Prostate gland (tissue), 2 donors: ENCODE measurements around the gene SAP30BP. TPM values are rescaled to one million over a fixed set of nuclear protein-coding genes. Genes with fewer than 3 reads are reported as not detected.

Experiments
- DNase-seq: peaks from one replicate; pipeline ENCODE4 v3.0.0-alpha.2; 2019; ENCODE audit warnings: low spot score
- H3K27ac ChIP-seq, 2 donors: fragments of 200-600 bp; sonication (generic); 2 replicates each; pipeline ENCODE4 v1.5.1; 2017 to 2019
- H3K27me3 ChIP-seq: fragments of 200-600 bp; sonication (generic); replicated peaks from 2 replicates; pipeline ENCODE4 v1.5.1; 2019; ENCODE audit not compliant: insufficient read depth
- H3K36me3 ChIP-seq, 2 donors: fragments of 200-600 bp; sonication (generic); 1 replicate in 1 of 2; 2 replicates in 1 of 2; pipeline versions ENCODE4 v1.5.1 to v1.8.1; 2017 to 2019
- H3K4me1 ChIP-seq: fragments of 200-600 bp; sonication (generic); replicated peaks from 2 replicates; pipeline ENCODE4 v1.5.1; 2019
- H3K4me3 ChIP-seq, 2 donors: fragments of 200-600 bp; sonication (generic); 2 replicates each; pipeline ENCODE4 v1.5.1; 2017 to 2019
- H3K9me3 ChIP-seq: fragments of 200-600 bp; sonication (generic); 2 replicates; pipeline ENCODE4 v1.5.1; 2017
- CTCF ChIP-seq, 4 experiments: fragments of 200-600 bp in 2 of 4; fragments of 450-650 bp in 2 of 4; sonication (generic) in 2 of 4; IDR thresholded peaks; 1 replicate in 3 of 4; 2 replicates in 1 of 4; pipeline ENCODE4 v1.5.1; 2016 to 2019; ENCODE audit warnings: antibody characterized with exemption in 4 of 4, mild to moderate bottlenecking in 2 of 4, moderate library complexity in 2 of 4
- POLR2A ChIP-seq: fragments of 450-650 bp; IDR thresholded peaks from one replicate; pipeline ENCODE4 v1.6.1; 2016; ENCODE audit warnings: antibody characterized with exemption, mild to moderate bottlenecking
- POLR2AphosphoS5 ChIP-seq: sonication (generic); formaldehyde crosslinking; IDR thresholded peaks from one replicate; pipeline ENCODE4 v1.6.1; 2017; ENCODE audit warnings: antibody characterized with exemption
- WGBS: methylation state at CpG from one replicate; pipeline ENCODE4 v1.1.5; 2018; 5-methylcytosine and 5-hydroxymethylcytosine counted together
- intact Hi-C: fragments of 100-400 bp; cut with DNase I; formaldehyde crosslinking; loops from one replicate; pipeline ENCODE4 v1.14.2; 2022
- total RNA-seq, 2 donors: library from RNA; depleted of rRNA; stranded (reverse); fragments of >200 nt; gene quantifications; one replicate each; pipeline ENCODE4 v1.1.0, GENCODE V29; 2016

Gene SAP30BP
- total RNA-seq, 2 donors from 2014 or later = 50.4 to 72.3 TPM

GRCh38 chr17:75622076-75622475 is 45.1 kb upstream of the SAP30BP start:
- no peak overlapping the region for H3K4me3 ChIP-seq
- H3K27ac ChIP-seq = no peak overlapping the region
- intact Hi-C loops = no loop called here
- no peak for DNase-seq
- no peaks in the 10 kb centered on the region for H3K27me3 ChIP-seq
- no peaks in the 10 kb centered on the region for H3K4me1 ChIP-seq
- no peaks in the 10 kb centered on the region for H3K9me3 ChIP-seq
- no peak for TF ChIP-seq POLR2A
- no peak for TF ChIP-seq POLR2AphosphoS5
- no peak for TF ChIP-seq CTCF (IDR thresholded peaks at IDR 0.05)
- peaks cover 0 to 3% of the 10 kb centered on the region in 2 donors for H3K36me3 ChIP-seq
- WGBS = 84% methylated on average over 8 of the region's 8 CpGs

- Histone ChIP-seq H3K4me1 (no peaks in the 10 kb centered on the region), H3K9me3 (no peaks in the 10 kb centered on the region), H3K27ac (no peak overlapping the region), H3K36me3 (peaks cover 0 to 3% of the 10 kb centered on the region in 2 donors), H3K4me3 (no peak overlapping the region), H3K27me3 (no peaks in the 10 kb centered on the region)
- intact Hi-C loops = no loop called here
- TF ChIP-seq POLR2A = no peak
- no peak for TF ChIP-seq CTCF (IDR thresholded peaks at IDR 0.05)
- no peak for TF ChIP-seq POLR2AphosphoS5
- DNase-seq = no peak
- WGBS = 88% methylated on average over 15 of the region's 15 CpGs
These were observed 44.3 kb upstream of the SAP30BP start for GRCh38 chr17:75622771-75623273.

- Histone ChIP-seq H3K9me3 (no peaks in the 10 kb centered on the region), H3K27ac (no peak overlapping the region), H3K4me1 (no peaks in the 10 kb centered on the region), H3K27me3 (no peaks in the 10 kb centered on the region), H3K4me3 (no peak overlapping the region), H3K36me3 (peaks cover 0 to 3% of the 10 kb centered on the region in 2 donors)
- intact Hi-C loops = no loop called here
- DNase-seq = no peak
- WGBS = 84% methylated on average over 9 of the region's 9 CpGs
- no peak for TF ChIP-seq CTCF (IDR thresholded peaks at IDR 0.05)
- TF ChIP-seq POLR2A = no peak
- TF ChIP-seq POLR2AphosphoS5 = no peak
These were observed 43.8 kb upstream of the SAP30BP start for GRCh38 chr17:75623386-75623785.

- Histone ChIP-seq H3K36me3 (peaks cover 0 to 3% of the 10 kb centered on the region in 2 donors), H3K9me3 (no peaks in the 10 kb centered on the region), H3K4me3 (no peak overlapping the region), H3K4me1 (no peaks in the 10 kb centered on the region), H3K27ac (no peak overlapping the region), H3K27me3 (no peaks in the 10 kb centered on the region)
- intact Hi-C loops = no loop called here
- no peak for DNase-seq
- 89% methylated on average over 12 of the region's 12 CpGs for WGBS
- TF ChIP-seq CTCF (IDR thresholded peaks at IDR 0.05) (no peak), POLR2AphosphoS5 (no peak), POLR2A (no peak)
These were observed 43.1 kb upstream of the SAP30BP start for GRCh38 chr17:75624021-75624420.

GRCh38 chr17:75624714-75625345 is 42.3 kb upstream of the SAP30BP start:
- no peak overlapping the region for H3K27ac ChIP-seq
- no peak overlapping the region for H3K4me3 ChIP-seq
- DNase-seq = no peak
- H3K27me3 ChIP-seq = no peaks in the 10 kb centered on the region
- no peaks in the 10 kb centered on the region for H3K9me3 ChIP-seq
- H3K36me3 ChIP-seq = peaks cover 0 to 3% of the 10 kb centered on the region in 2 donors
- intact Hi-C loops = no loop called here
- H3K4me1 ChIP-seq = no peaks in the 10 kb centered on the region
- WGBS = 85% methylated on average over 23 of the region's 23 CpGs
- TF ChIP-seq CTCF (IDR thresholded peaks at IDR 0.05) (no peak), POLR2A (no peak), POLR2AphosphoS5 (no peak)
